ENCODE measurements around the gene LRRC46. TPM values are rescaled to one million over a fixed set of nuclear protein-coding genes. Genes with fewer than 3 reads are reported as not detected.

The LRRC46 gene
- total and polyA plus RNA-seq, 9 of the 15 experiments (the other 6 are each of a cell fraction or from before 2014, with no cell fraction given): 0.39 to 1.4 (median 0.53) TPM; not detected in 1

- DNase-seq (ENCODE audit: extremely low read depth in 1 of 4, low spot score in 3 of 4): peak; percentile 86 to 90 (median 88)
- FAIRE-seq: peak; percentile 94
- Histone ChIP-seq H4K20me1 (replicated peaks; ENCODE audit: control insufficient read depth, insufficient read depth, low read length) (no peaks in the 10 kb centered on the region), H2AFZ (ENCODE audit: low read depth, low read length) (peak within 1 kb of the TSS; percentile 90), H3K4me2 (ENCODE audit: insufficient read depth, low read length) (peak within 1 kb of the TSS; percentile 97), H3K9me3 (replicated peaks; ENCODE audit: control insufficient read depth, insufficient read depth, low read depth, low read length) (no peaks in the 10 kb centered on the region), H3K27ac (ENCODE audit: extremely low read depth, low read depth, low read length) (peak within 1 kb of the TSS; percentile 76; the same call in 2 of the 3 replicates), H3K36me3 (ENCODE audit: control insufficient read depth, insufficient read depth, low read length) (peaks cover 52% of the 10 kb centered on the region), H3K9me1 (ENCODE audit: control insufficient read depth, insufficient read depth, low read length) (no peaks in the 10 kb centered on the region), H3K4me3 (peak within 1 kb of the TSS; percentile 79), H3K79me2 (ENCODE audit: control insufficient read depth, insufficient read depth, low read length) (peaks cover 9% of the 10 kb centered on the region), H3K4me1 (replicated peaks in 1 of 2; ENCODE audit: control insufficient read depth in 2 of 2, insufficient read depth in 2 of 2, low read length in 2 of 2) (peaks cover 13 to 30% of the 10 kb centered on the region in 2 experiments), H3K27me3 (ENCODE audit: control insufficient read depth in 2 of 2, insufficient read depth in 2 of 2, low read length in 2 of 2) (no peaks in the 10 kb centered on the region), H3K9ac (ENCODE audit: insufficient read depth in 1 of 2, low read depth in 2 of 2, low read length in 2 of 2) (peak within 1 kb of the TSS; percentile 77 to 90)
- in situ Hi-C loops (cut with MboI): no loop called here
- BruUV-seq (replicated peaks): no TSS peak
- intact Hi-C loops (cut with micrococcal nuclease): no loop called here
- 9% methylated on average over 21 of the region's 21 CpGs for WGBS (ENCODE audit: insufficient coverage, low coverage, missing lambda C conversion rate)
- ATAC-seq: peak; percentile 98
- ChIA-PET CTCF (ENCODE audit: low intra/inter-chr PET ratio) (no interaction called here), POLR2A (interaction anchor here (1.0 to 4.0 kb wide), 4 partner anchors 9 to 124 kb away, joined by 3 to 28 read pairs (median 4); partner anchors contain the start of genes LRRC46 and MRPL10)
- TF ChIP-seq TEAD4 (IDR thresholded peaks at IDR 0.05; ENCODE audit: low read length) (peak; percentile 9; the same call in 1 of the 2 replicates), TEAD4 (CRISPR knock-in tag; IDR thresholded peaks at IDR 0.05; ENCODE audit: borderline replicate concordance) (no peak), ZNF184 (CRISPR knock-in tag; IDR thresholded peaks at IDR 0.05) (no peak), MBD2 (IDR thresholded peaks at IDR 0.05; ENCODE audit: borderline replicate concordance, low read depth) (no peak; the same call in 1 of the 2 replicates), MXI1 (IDR thresholded peaks at IDR 0.05; ENCODE audit: low read depth, low read length) (peak; percentile 25; the same call in 1 of the 2 replicates), TFE3 (CRISPR knock-in tag; IDR thresholded peaks at IDR 0.05) (no peak), MECOM (CRISPR knock-in tag; IDR thresholded peaks at IDR 0.05) (no peak), SMARCC2 (IDR thresholded peaks at IDR 0.05; ENCODE audit: low read depth) (no peak), GABPA (tag; conservative IDR thresholded peaks at IDR 0.05; ENCODE audit: low read depth) (peak; percentile 90), KAT7 (CRISPR knock-in tag; IDR thresholded peaks at IDR 0.05; ENCODE audit: borderline replicate concordance) (no peak), GTF3C2 (IDR thresholded peaks at IDR 0.05; ENCODE audit: borderline replicate concordance, extremely low read depth, insufficient read length) (no peak), SNIP1 (IDR thresholded peaks at IDR 0.05; ENCODE audit: low read depth) (peak; percentile 79), HMBOX1 (IDR thresholded peaks at IDR 0.05) (no peak), SMC3 (conservative IDR thresholded peaks at IDR 0.05; ENCODE audit: insufficient read depth, low read depth, low read length) (no peak), ETS2 (tag; IDR thresholded peaks at IDR 0.05; ENCODE audit: borderline replicate concordance, poor library complexity, severe bottlenecking) (no peak)
Observed at GRCh38 chr17:47821424-47822391, 9.8 kb upstream of the LRRC46 start, which contains the start of gene OSBPL7. Gene OSBPL7, minus strand, starts transcription at chr17:47821794. Its CDS starts 1,516 bp downstream, at chr17:47820278.
